Measurements from ENCODE around the gene DAB2IP. TPM values are rescaled to one million over a fixed set of nuclear protein-coding genes. Genes with fewer than 3 reads are reported as not detected.

DAB2IP gene
- polyA plus RNA-seq, 3 donors, result 37.9 to 51.6 (median 38.7) TPM

DNA sequence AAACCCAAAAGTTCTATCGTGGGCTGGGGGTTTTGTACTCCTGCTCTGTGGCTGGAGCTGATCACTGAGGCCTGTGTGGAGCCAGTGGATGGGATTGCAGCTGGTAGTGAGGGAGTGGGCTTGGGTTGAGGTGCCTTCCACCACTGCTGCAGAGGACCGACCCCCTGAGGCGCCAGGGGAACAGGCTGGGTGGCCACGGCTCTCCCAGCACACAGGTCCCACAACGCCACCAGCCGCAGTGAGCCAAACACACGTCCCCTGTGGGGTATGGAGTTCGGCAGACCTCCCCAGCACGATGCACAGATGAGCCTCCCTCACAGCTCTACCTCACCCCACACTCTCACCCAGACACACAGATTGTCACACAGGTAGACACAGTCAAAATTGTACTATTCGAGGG is 109.1 kb downstream of the DAB2IP start:
- DNase-seq (ENCODE audit: extremely low read depth in 1 of 11, low read depth in 9 of 11, low spot score in 4 of 11), result no peak

DNA sequence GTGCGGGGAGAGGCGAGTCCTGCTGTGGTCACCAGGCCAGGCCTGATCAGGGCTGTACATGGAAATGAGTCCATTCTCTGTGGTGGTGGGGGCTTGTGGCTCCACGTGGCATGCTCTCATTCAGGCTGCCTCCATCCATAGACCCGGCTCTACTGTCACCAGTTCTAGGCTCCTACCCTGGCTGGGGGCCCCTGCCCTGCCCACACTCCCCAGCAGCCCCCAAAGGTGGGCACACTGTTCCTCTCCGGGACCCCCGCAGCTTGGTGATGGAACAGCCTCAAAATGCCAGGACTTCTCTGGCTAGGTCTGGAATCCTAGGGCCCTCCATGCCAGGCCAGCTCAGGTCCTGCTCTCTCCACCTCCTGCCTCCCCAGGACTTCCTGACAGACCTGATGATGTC is 111.7 kb downstream of the DAB2IP start:
- DNase-seq (ENCODE audit: extremely low read depth in 1 of 11, low read depth in 9 of 11, low spot score in 4 of 11), result no peak

DNA sequence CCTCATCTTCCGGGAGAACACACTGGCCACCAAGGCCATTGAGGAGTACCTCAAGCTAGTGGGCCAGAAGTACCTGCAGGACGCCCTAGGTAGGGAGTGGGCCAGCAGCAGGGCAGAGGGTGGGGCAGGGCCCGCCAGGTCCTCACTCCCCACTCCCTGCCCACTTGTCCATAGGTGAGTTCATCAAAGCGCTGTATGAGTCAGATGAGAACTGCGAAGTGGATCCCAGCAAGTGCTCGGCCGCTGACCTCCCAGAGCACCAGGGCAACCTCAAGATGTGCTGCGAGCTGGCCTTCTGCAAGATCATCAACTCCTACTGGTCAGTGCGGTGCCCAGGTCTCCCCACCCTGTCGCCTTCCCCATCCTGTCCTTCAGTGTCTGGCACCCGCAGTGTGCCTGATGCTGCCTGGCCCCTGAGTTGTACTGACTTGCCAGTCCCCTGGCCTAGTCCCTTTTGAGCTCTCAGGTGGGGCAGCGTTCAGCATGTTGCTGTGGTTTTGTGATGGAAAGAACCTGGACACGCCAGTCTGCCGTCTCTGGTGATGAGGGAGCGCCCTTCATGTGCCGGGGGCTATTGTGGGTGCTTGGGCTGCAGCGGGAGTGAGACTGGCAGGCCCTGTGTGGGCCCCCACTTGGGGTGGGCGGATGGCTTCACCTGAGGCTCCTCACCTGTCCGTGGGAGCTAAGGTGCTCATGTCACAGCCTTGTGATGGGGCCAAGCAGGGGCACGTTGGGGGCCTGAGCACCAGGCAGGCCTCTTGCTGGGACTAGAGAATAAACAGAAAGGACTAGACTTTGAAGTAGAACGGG is 112.3 kb downstream of the DAB2IP start:
- no peak for DNase-seq (ENCODE audit: extremely low read depth in 1 of 11, low read depth in 9 of 11, low spot score in 4 of 11)

GRCh38 chr9:121764371-121764730 is 112.9 kb downstream of the DAB2IP start:
- DNase-seq (ENCODE audit: extremely low read depth in 1 of 11, low read depth in 9 of 11, low spot score in 4 of 11), result no peak

DNA sequence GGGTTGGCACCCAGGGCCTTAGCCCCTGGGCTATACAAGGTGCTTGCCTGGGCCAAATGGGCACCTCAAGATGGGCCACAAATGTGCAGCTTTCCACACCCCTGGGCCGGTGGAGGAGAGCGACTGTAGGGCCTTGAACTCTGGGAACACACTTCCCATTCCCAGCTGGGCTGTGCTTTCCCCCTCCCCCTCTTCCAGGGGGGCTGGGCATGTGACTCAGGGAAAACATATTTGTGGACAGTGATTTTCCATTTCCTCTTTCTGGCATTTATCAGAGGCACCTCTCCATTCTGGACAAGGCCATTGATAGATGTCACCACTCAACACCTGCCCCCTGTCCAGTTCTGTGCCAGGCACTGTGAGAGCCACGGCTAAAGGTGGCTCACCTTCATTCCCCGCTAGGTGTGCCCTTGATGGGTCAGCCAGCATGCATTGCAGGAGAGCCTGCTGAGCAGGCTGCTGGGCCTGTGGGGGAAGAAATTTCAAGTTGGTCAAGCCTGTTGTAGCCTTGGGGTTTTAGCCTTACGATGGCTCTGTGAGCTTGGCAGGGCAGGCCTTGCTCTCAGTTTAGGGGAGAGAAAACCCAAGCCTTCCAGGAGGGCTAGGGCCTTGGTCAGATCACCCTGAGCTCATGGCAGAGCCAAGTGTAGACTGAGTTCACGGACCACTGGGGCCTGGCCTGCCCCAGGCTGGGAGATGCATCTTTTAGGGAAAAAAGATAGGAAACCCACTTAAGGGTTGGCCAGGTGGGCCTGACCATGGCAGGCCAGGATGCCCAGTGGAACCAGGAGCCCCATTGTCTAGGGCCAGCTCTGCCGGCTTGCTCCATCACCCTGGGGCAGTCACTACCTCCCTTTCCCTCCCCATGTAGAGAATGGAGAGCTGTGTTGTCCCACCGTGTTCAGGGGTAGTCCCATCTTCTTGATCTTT is 113.9 kb downstream of the DAB2IP start:
- no peak for DNase-seq (ENCODE audit: extremely low read depth in 1 of 11, low read depth in 9 of 11, low spot score in 4 of 11)

DNA sequence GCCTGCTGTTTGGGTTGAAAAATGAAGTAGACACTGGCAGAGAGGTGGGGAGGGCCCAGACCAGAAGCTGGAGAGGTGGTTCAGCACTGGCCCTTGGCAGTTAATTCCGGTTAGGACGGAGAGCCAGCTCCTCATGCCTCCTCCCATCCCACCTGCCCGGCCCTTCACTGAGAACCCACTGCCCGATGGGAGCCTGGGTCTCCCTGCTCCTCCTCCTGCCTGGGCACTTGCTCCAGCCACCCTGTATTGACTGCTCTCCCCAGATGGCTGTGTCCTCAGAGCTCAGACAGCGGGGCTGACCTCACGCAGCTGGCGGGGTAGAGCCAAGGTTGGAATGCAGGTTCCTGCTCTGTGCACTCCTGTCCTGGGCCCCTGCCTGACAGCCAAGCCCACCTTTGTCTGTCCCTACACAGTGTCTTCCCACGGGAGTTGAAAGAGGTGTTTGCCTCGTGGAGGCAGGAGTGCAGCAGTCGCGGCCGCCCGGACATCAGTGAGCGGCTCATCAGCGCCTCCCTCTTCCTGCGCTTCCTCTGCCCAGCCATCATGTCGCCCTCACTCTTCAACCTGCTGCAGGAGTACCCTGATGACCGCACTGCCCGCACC is 114.7 kb downstream of the DAB2IP start:
- no peak for DNase-seq (ENCODE audit: extremely low read depth in 1 of 11, low read depth in 9 of 11, low spot score in 4 of 11)

DNA sequence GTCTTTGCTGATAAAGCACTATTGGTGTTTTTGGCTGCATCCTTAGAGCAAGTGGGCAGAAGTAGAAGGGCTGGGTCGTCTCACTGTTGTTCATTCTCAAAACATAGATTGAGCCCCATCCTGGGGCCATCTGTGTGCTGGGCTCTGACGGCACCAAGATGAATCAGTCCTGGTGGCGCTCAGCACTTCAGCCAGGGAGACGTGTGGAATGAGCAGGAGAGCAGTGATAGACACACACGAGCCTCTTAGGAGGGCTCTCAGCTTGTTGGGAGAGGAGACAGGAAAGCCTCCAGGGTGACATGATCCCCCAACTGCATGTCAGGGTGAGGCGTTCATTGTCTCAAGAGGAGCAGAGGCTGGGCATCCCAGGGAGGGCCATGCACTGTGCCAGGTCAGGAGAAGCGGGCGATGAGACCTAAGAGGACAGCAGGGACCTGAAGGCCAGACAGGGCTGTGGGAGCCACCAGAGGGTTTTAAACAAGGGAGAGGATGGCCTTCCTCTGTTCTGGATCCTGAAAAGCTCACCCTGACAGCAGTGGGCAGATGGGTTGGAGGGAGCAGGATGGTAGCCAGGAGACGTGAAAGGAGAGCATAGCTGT is 115.8 kb downstream of the DAB2IP start:
- DNase-seq (ENCODE audit: extremely low read depth in 1 of 11, low read depth in 9 of 11, low spot score in 4 of 11), result no peak

DNA sequence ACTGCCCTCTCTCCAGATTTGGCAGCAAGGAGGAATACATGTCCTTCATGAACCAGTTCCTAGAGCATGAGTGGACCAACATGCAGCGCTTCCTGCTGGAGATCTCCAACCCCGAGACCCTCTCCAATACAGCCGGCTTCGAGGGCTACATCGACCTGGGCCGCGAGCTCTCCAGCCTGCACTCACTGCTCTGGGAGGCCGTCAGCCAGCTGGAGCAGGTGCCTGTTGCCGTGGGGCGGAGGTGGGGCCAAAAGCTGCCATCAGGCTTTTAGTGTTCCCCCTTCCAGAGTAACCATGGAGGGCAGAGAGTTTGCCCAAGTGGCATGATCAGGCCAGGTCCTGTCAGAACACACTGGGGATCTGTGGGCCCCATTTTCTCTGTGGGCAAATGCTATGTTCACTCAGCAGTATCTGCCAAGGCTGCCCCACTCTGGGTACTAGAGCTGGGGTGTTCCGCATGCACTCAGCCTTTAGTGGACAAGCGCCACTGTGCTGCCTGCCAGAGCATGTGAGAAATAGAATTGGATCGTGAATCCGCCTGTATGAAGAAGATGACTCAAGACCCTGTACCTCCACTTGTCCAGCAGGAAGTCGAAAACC is 117.1 kb downstream of the DAB2IP start:
- no peak for DNase-seq (ENCODE audit: extremely low read depth in 1 of 11, low read depth in 9 of 11, low spot score in 4 of 11)

DNA sequence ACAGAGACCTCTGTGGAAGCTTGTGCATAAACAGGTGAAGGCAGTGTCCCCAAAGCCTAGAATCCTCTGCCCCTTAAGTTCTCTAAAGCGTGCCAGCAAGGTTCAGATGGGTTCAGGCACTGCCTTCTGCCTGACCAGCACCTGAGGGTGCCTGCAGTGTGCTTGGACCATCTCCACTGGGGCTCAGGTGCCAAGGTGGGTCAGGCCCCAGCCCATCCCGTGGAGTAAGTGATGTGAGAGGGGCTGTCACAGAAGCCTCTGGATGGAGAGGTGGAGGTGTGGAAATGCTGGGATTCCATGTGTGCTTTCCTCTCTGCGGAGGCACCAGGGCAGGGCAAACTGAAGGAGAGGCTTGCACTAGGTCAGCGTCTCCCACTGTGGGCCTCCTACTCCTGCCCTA is 118.5 kb downstream of the DAB2IP start:
- no peak for DNase-seq (ENCODE audit: extremely low read depth in 1 of 11, low read depth in 9 of 11, low spot score in 4 of 11)

DNA sequence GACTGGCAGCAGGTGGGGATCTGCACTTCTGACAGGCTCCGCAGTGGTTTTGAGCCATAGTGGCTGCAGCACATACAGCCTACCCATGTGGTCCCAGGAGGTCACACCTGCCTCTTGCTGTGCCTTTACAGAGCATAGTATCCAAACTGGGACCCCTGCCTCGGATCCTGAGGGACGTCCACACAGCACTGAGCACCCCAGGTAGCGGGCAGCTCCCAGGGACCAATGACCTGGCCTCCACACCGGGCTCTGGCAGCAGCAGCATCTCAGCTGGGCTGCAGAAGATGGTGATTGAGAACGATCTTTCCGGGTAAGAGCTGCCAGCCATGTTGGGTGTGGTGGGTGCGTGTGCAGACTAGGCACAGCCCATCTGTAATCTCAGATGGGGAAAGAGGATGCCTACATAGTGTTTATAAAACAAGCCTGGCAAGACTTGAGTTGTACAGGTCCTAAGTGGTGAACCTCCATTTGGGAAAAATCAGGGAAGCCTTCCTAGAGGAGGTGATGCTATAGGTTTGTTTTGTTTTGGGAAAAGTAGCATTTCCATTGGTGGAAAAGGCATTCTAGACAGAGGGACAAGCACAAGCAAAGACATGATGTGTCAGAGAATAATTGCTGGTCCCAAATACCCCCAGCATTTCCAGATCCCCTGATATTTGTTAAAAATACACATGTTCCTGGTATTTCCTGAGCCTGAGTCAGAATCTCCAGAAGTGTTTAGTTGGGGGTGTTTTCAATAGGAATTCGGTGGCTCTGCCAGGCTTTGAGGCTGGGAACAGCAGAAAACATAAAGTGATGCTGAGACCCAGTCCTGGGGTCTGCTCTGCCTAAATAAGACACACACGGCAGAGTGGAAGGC is 119.2 kb downstream of the DAB2IP start:
- no peak for DNase-seq (ENCODE audit: extremely low read depth in 1 of 11, low read depth in 9 of 11, low spot score in 4 of 11)

DNA sequence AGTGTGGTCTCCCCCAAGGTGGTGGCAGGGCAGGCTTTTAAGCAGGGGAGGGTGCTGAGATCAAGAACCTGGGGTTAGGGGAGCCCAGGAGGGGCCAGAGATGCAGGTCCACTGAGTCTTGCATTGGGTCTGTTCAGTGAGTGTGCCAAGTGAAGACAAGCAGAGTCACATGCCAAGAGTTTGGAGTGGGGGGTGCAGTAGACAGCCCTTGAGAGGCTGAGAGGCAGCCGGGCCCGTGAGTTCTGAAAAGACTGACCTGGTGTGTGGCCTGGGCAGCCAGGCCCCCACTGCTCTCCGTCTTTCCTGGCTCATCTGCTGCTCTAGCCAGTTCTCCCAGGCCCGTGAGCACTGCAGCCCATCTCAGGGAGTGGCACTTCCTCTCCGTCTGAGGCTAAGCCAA is 120.0 kb downstream of the DAB2IP start:
- DNase-seq (ENCODE audit: extremely low read depth in 1 of 11, low read depth in 9 of 11, low spot score in 4 of 11), result no peak

DNA sequence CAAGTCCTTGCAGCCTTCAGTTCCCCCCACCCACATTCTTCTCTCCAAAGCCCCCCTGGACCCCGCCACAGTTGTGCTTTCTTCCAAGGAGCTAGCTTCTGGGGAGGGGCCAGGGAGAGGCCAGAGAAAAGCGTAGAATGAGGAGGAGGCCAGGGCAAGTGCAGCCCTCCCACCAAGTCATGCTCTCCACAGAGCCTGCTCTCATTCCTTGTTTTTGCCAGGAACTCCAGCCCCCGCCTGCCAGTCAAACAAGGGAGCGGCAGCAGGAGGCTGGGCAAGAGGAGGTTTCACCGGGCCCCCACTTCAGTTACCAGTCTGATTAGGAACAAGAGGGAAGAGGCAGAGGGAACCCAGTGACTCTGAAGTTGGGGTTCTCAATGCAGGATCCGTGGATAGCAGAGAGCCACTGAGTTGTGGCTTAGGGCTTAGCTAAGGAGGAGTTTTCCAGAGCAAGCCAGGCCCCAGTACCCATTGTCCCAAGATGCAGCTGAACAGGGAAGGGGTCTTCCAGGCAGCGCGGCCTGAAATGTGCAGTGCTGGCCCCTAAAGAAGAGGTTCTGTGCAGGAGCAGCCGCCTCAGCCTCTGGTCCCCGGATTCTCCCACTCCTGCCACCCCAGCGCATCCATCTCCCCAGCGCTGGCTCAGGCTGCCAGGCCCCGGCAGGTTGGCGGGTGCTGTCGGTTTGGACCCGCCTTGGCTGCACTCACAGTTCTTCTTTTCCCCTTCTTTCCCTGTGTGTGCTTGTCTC is 120.6 kb downstream of the DAB2IP start:
- no peak for DNase-seq (ENCODE audit: extremely low read depth in 1 of 11, low read depth in 9 of 11, low spot score in 4 of 11)

GRCh38 chr9:121772600-121773285 is 121.3 kb downstream of the DAB2IP start:
- DNase-seq (ENCODE audit: extremely low read depth in 1 of 11, low read depth in 9 of 11, low spot score in 4 of 11), result no peak

DNA sequence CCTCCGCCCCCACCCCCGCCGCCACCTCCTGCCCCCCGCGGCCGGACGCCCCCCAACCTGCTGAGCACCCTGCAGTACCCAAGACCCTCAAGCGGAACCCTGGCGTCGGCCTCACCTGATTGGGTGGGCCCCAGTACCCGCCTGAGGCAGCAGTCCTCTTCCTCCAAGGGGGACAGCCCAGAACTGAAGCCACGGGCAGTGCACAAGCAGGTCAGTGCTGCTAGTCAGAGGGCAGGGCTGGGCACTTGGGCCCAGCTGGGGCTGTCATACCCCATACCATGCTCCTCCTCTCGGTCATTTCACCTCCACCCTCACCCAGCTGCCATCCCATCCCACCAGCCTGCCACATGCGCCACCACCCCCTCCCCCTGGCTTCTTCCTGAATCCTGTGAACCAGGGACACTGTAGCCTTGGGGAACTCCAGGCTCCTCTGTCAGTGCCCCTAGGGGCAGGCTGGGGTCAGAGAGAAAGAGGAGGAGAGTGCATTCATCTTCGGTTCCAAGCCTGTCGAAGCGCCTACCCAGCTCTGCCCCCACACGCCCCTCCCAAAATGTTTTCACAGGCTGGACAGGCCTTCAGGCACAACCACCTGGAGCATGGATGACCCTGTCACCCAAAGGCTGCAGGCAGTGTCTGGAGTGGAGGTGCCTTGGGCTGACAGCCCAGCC is 122.0 kb downstream of the DAB2IP start:
- no peak for DNase-seq (ENCODE audit: extremely low read depth in 1 of 11, low read depth in 9 of 11, low spot score in 4 of 11)

DNA sequence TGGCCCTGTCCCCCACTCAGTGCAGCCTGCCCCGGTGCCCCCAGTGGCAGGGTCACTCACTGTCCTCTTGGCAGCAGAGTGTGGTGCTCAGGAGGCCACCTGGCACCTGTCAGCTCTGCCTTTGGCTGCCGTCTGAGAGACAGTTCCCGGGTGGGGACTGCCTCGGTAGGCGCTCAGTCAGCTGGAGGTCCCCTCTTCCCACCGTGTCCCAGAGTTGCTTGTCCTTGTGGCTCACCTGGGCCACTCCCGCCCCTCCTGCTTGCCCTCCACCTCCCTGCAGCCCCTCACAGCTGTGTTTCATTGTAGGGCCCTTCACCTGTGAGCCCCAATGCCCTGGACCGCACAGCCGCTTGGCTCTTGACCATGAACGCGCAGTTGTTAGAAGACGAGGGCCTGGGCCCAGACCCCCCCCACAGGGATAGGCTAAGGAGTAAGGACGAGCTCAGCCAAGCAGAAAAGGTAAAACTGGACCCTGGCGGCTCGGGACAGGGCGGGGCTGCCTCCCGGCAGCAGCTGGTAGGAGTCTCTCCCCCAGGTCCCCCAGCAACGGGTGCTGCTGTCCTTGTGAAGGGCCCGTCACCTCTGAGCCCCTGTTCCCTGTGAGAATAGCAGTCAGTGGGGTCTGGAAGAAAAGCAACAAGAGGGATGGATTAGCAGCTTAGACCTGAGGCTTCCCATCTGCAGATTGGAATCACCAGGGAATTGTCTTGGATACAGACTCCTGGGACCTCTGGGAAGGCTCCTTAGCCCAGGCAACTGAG is 122.7 kb downstream of the DAB2IP start:
- no peak for DNase-seq (ENCODE audit: extremely low read depth in 1 of 11, low read depth in 9 of 11, low spot score in 4 of 11)
